NCI-H146 treated with DMSO at 0.1 percent for 48 hours (cell line): ENCODE measurements around the gene GALNT10.

ENCODE experiments used
- DNase-seq: peaks from one replicate; lab custom pipeline; 2025; ENCODE audit not compliant: unreplicated experiment; lab: John Stamatoyannopoulos, UW

Gene GALNT10

DNA sequence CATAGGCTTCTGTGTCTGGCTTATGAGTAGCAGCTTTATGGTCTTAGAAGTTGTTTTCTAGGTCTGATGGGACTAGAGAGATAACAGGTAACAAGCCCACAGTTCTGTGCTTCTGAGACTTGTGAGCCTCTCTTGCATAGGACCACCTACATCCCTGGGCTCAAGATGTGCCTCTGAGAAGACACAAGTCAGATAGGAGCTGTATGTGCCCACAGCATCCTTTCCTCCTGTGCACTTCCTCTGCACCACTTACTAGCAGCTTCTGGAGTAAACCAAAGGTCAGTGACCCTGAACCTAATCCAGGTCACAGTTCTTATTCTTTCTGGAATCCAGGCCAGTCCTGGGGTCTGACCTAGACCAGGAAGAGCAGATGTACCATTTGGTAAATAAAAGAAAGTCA, 40.0 kb downstream of the GALNT10 start:
- no peak for DNase-seq

DNA sequence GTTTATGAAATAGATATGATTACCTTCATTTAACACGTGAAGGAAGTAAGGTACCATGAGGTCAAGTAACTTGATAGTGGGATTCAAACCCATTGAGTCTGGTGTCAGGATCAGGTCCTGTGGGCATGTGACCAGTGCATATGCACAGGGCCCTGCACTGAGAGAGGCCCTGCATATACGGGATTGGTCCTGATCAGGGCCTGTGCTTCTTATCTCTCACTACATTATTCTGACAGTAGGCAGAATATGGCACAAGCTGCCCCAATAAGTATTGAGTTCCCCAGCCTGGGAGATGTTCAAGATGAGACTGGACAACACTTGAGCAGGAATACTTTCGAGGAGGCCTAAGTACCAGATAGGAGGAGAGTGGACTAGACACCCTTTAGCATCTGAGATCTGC, 44.0 kb downstream of the GALNT10 start:
- no peak for DNase-seq

- DNase-seq, result no peak
Measured at GRCh38 chr5:154236011-154236410, 45.5 kb downstream of the GALNT10 start.

DNA sequence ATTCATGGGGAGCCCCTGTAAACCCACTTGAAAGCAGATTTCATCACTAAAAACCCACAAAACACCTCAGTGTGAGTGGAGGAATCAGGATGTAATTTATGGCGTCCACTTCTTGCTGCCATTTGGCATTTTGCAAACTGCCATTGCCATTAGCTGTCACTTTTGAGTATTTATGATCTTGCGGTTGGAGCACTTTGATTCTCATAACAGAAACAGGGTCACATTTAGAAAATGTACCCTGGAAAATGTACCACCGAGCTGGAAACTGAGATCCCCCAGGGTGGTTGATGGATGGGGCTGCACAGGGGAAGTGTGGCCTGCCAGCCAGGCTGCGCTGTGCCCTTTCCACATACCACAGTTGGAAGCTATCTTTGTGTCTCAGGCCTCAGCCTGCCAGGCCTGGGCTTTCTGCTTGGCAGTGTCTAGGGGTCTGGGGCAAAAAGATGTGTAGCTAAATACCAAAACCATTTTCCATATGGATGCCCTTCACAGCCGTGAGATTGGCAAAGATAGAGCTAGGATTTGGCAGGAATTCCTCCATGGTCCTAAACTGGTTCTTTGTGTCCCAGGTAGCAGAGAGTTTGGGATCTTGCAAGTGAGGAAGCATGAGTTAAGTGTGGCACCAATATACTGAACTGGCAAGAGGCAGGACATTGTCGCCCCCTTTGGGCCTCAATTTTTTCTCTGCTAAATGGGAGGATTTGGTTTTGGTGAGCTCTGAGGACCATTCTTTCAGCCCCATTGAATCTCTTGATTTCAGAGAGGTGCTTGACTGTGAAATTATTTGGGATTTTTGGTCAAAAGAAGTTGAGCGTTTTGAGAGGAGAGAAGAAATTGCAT, 46.2 kb downstream of the GALNT10 start:
- no peak for DNase-seq

- DNase-seq, result no peak
Measured at GRCh38 chr5:154237376-154237743, 46.8 kb downstream of the GALNT10 start.

- no peak for DNase-seq
Measured at GRCh38 chr5:154237946-154238345, 47.4 kb downstream of the GALNT10 start.

DNA sequence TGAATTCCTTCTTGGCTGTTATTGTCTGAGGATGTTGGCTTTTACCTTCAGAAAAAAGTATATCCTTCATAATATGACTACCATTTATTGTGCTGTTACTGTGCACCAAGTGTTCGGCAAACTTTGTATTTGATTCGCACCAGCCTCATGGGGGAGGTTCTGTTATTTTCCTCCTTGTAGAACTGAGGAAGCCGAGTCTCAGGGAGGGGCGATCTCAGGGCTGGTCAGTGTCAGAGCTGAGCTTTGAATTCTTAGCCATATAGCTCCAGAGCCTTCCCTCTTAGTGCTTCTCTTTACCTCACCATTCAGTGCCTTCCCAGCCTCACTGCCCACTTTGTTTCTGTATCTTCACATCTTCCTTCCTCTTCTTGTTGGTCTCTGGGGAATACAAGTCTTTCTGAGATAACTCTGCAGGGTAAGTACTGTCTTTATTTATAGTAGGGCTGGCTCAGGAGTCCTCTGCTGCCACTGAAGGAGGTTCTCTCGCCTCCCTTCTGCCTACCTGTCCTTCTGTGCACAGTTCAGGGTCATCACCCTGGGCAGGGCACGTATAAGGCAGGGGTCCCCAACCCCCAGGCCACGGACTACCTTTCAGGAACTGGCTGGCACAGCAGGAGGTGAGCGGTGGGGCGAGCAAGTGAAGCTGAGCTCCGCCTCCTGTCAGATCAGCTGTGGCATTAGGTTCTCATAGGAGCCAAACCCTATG, 48.4 kb downstream of the GALNT10 start:
- no peak for DNase-seq

GRCh38 chr5:154240595-154240994, 50.1 kb downstream of the GALNT10 start:
- DNase-seq, result no peak

GRCh38 chr5:154241021-154241420, 50.5 kb downstream of the GALNT10 start:
- DNase-seq, result no peak

DNA sequence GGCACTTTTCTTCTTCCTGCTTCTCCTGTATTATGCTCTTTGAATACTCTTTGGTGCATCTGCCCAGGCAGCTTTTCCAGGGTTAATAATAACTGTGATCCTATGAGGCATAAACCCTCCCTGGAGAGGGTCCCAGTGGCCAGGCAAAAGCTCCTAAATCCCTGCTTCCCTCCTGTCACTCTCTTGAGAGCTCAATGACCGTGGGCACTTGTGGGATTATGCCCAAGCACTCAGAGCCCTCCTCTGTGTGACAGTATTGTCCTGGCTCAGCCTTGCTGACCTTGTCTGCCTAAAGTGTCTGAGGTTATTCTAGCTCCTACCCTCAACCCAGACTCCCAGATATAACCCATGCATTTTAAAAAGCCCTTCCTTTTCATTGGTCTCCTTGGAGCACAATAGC, 51.9 kb downstream of the GALNT10 start:
- DNase-seq, result no peak

GRCh38 chr5:154242964-154243376, 52.4 kb downstream of the GALNT10 start:
- DNase-seq, result no peak

- no peak for DNase-seq
Measured at GRCh38 chr5:154243736-154244135, 53.2 kb downstream of the GALNT10 start.

- DNase-seq, result no peak
Measured at GRCh38 chr5:154244476-154244875, 53.9 kb downstream of the GALNT10 start.

DNA sequence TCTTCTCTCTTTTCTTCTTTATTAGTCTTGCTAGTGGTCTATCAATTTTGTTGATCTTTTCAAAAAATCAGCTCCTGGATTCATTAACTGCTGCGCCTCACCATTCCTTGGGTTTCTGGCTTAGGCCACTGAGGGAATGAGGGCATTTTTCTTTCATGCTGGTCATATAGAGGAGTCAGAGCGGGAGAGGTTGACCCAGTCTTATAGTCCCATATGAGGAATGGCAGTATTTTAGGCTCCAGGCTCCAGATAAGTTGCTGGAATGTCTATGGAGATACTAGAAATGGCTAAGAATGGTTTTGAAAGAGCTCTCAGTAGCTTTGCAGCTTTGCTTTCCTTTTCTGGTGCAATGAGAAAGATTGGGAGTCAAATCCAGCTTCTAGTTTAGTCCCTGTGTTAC, 58.2 kb downstream of the GALNT10 start:
- DNase-seq, result no peak

GRCh38 chr5:154249826-154250225, 59.3 kb downstream of the GALNT10 start:
- DNase-seq, result no peak

DNA sequence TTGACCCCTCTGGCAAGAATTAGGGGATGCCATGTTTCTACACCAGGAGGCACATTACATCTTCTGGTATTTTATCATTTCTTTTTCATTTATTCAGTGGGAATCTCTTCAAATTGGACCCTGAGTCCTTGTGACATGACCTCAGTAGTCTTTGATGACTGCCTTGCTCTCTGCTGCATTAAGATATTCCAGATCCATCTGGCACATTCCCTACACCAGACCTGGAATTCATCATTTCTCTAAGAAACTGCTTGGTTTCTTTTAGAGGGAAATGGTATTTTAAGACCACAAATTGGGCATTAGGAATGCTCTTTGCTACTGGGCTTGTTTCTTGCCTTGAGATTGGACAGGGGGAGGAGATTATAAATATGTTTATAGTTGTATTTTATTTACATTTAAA, 61.0 kb downstream of the GALNT10 start:
- DNase-seq, result no peak

- DNase-seq, result no peak
Measured at GRCh38 chr5:154253807-154254206, 63.3 kb downstream of the GALNT10 start.

- DNase-seq, result no peak
Measured at GRCh38 chr5:154254896-154255295, 64.4 kb downstream of the GALNT10 start.

GRCh38 chr5:154257046-154257445, 66.5 kb downstream of the GALNT10 start:
- no peak for DNase-seq

GRCh38 chr5:154258531-154259217, 68.1 kb downstream of the GALNT10 start:
- peak; percentile 30 for DNase-seq

- no peak for DNase-seq
Measured at GRCh38 chr5:154260224-154260927, 69.8 kb downstream of the GALNT10 start.
